Peyer's patch (tissue), 4 donors: ENCODE measurements around the gene SH2D3A. TPM values are rescaled to one million over a fixed set of nuclear protein-coding genes. Genes with fewer than 3 reads are reported as not detected.
"Not testable (repeated sequence)": the region's sequence is repeated elsewhere in the genome, so short reads cannot be mapped to it uniquely, and the experiment has no call there.

Experiments
- DNase-seq, 3 donors: peaks; one replicate each; pipeline ENCODE4 v3.0.0-alpha.2; 2017 to 2019
- H3K27ac ChIP-seq, 4 donors: fragments of 200-600 bp; sonication (generic); one replicate each; pipeline ENCODE4 v1.5.1; 2016 to 2019
- H3K27me3 ChIP-seq, 2 donors: fragments of 200-600 bp; sonication (generic); one replicate each; pipeline ENCODE4 v1.5.1; 2019
- H3K36me3 ChIP-seq, 3 donors: fragments of 200-600 bp; sonication (generic); one replicate each; pipeline ENCODE4 v1.5.1; 2016 to 2019
- H3K4me1 ChIP-seq, 4 donors: fragments of 200-600 bp; sonication (generic); one replicate each; pipeline ENCODE4 v1.5.1; 2016 to 2019
- H3K4me3 ChIP-seq, 4 donors: fragments of 200-600 bp; sonication (generic); 1 replicate in 3 of 4; 2 replicates in 1 of 4; pipeline ENCODE4 v1.5.1; 2016 to 2019; ENCODE audit warnings: mild to moderate bottlenecking in 1 of 4
- H3K9me3 ChIP-seq, 4 donors: fragments of 200-600 bp; sonication (generic); one replicate each; pipeline ENCODE4 v1.5.1; 2016 to 2019; ENCODE audit warnings: mild to moderate bottlenecking in 1 of 4
- CTCF ChIP-seq, 6 experiments: fragments of 450-650 bp in 4 of 6; fragments of 200-600 bp in 2 of 6; sonication (generic) in 1 of 6; IDR thresholded peaks; one replicate each; pipeline ENCODE4 v1.5.1; 2017 to 2019; ENCODE audit warnings: antibody characterized with exemption in 6 of 6, mild to moderate bottlenecking in 3 of 6, moderate library complexity in 1 of 6
- POLR2A ChIP-seq, 2 donors: fragments of 450-650 bp; IDR thresholded peaks; one replicate each; pipeline ENCODE4 v1.5.1; 2017; ENCODE audit warnings: antibody characterized with exemption in 2 of 2, mild to moderate bottlenecking in 2 of 2, moderate library complexity in 2 of 2
- total RNA-seq, 4 donors: library from RNA; depleted of rRNA; stranded (reverse); fragments of >200 nt; gene quantifications; one replicate each; pipeline ENCODE4 v1.1.0, GENCODE V29; 2016

Gene SH2D3A
- total RNA-seq, 4 donors from 2014 or later = 43.7 to 127 (median 91.9) TPM

GRCh38 chr19:6711078-6711361 is 56.2 kb downstream of the SH2D3A start:
- no peak for TF ChIP-seq POLR2A (IDR thresholded peaks at IDR 0.05)
- Histone ChIP-seq H3K4me1 (no peaks in the 10 kb centered on the region), H3K9me3 (no peaks in the 10 kb centered on the region), H3K27ac (no peak overlapping the region), H3K27me3 (no peaks in the 10 kb centered on the region), H3K36me3 (no peaks in the 10 kb centered on the region), H3K4me3 (no peak overlapping the region)
- DNase-seq = no peak

GRCh38 chr19:6710273-6711077 is 56.8 kb downstream of the SH2D3A start:
- no peak for TF ChIP-seq CTCF (IDR thresholded peaks at IDR 0.05)
- no peak for TF ChIP-seq POLR2A (IDR thresholded peaks at IDR 0.05)
- DNase-seq = no peak
- Histone ChIP-seq H3K9me3 (no peaks in the 10 kb centered on the region), H3K27me3 (no peaks in the 10 kb centered on the region), H3K36me3 (no peaks in the 10 kb centered on the region), H3K4me3 (no peak overlapping the region), H3K4me1 (no peaks in the 10 kb centered on the region), H3K27ac (no peak overlapping the region)

- no peaks in the 10 kb centered on the region for H3K36me3 ChIP-seq
- H3K27me3 ChIP-seq = no peaks in the 10 kb centered on the region
- no peak overlapping the region for H3K4me3 ChIP-seq
- TF ChIP-seq POLR2A (IDR thresholded peaks at IDR 0.05) (no peak), CTCF (IDR thresholded peaks at IDR 0.05) (no peak)
- H3K9me3 ChIP-seq = no peaks in the 10 kb centered on the region
- no peak overlapping the region for H3K27ac ChIP-seq
- DNase-seq = no peak
- no peaks in the 10 kb centered on the region for H3K4me1 ChIP-seq
Measured at GRCh38 chr19:6709549-6709948, 57.7 kb downstream of the SH2D3A start.

GRCh38 chr19:6708913-6709312 is 58.3 kb downstream of the SH2D3A start:
- H3K27me3 ChIP-seq = not testable (repeated sequence)

GRCh38 chr19:6708346-6708745 is 58.9 kb downstream of the SH2D3A start:
- Histone ChIP-seq H3K9me3 (no peaks in the 10 kb centered on the region), H3K27me3 (no peaks in the 10 kb centered on the region), H3K4me3 (no peak overlapping the region), H3K4me1 (no peaks in the 10 kb centered on the region), H3K27ac (no peak overlapping the region), H3K36me3 (no peaks in the 10 kb centered on the region)
- no peak for DNase-seq
- TF ChIP-seq POLR2A (IDR thresholded peaks at IDR 0.05) (no peak), CTCF (IDR thresholded peaks at IDR 0.05) (no peak)

More at GRCh38 chr19:6708913-6709312, 58.3 kb downstream of the SH2D3A start:
- H3K9me3 ChIP-seq, H3K4me1 ChIP-seq, H3K36me3 ChIP-seq, H3K27ac ChIP-seq, DNase-seq, H3K4me3 ChIP-seq: not testable (repeated sequence)

GRCh38 chr19:6707658-6708018 is 59.6 kb downstream of the SH2D3A start:
- no peaks in the 10 kb centered on the region for H3K9me3 ChIP-seq
- H3K36me3 ChIP-seq = no peaks in the 10 kb centered on the region
- no peak for DNase-seq
- no peaks in the 10 kb centered on the region for H3K4me1 ChIP-seq
- H3K27me3 ChIP-seq = no peaks in the 10 kb centered on the region
- H3K27ac ChIP-seq = no peak overlapping the region
- no peak for TF ChIP-seq CTCF (IDR thresholded peaks at IDR 0.05)
- TF ChIP-seq POLR2A (IDR thresholded peaks at IDR 0.05) = no peak
- H3K4me3 ChIP-seq = no peak overlapping the region
